GM23338 (cell line): ENCODE results near the gene NFATC3.

Experiments
- CTCF ChIP-seq, 2 experiments: fragments of 200-600 bp in 1 of 2; sonication (generic) in 1 of 2; conservative IDR thresholded peaks; 2 replicates each; pipeline versions ENCODE4 v1.5.1 to v1.6.1; 2016 to 2017; ENCODE audit warnings: antibody characterized with exemption in 2 of 2, low read depth in 2 of 2, mild to moderate bottlenecking in 2 of 2, moderate library complexity in 1 of 2
- ETS1 ChIP-seq: IDR thresholded peaks from 2 replicates; pipeline ENCODE4 v1.6.1; 2016; ENCODE audit warnings: antibody characterized with exemption
- EZH2 ChIP-seq: fragments of 200-600 bp; sonication (generic); IDR thresholded peaks from one replicate; pipeline ENCODE4 v1.8.0; 2017; ENCODE audit warnings: antibody characterized with exemption, mild to moderate bottlenecking, low read depth; ENCODE audit not compliant: unreplicated experiment
- JUNB ChIP-seq: IDR thresholded peaks from one replicate; pipeline ENCODE4 v1.6.1; 2016; ENCODE audit warnings: antibody characterized with exemption; ENCODE audit not compliant: unreplicated experiment
- POLR2AphosphoS5 ChIP-seq: IDR thresholded peaks from 2 replicates; pipeline ENCODE4 v1.6.1; 2016; ENCODE audit warnings: antibody characterized with exemption, low read depth
- REST ChIP-seq: IDR thresholded peaks from one replicate; pipeline ENCODE4 v1.6.1; 2018; ENCODE audit warnings: antibody characterized with exemption; ENCODE audit not compliant: unreplicated experiment

- no peak for TF ChIP-seq CTCF (conservative IDR thresholded peaks at IDR 0.05; ENCODE audit: low read depth in 2 of 2)
- no peak for TF ChIP-seq REST
- TF ChIP-seq EZH2, result no peak
- no peak for TF ChIP-seq ETS1
- no peak for TF ChIP-seq JUNB
- no peak for TF ChIP-seq POLR2AphosphoS5
Observed at GRCh38 chr16:68144008-68144407, 58.8 kb downstream of the NFATC3 start.
